Upper lobe of left lung (tissue), 6 donors: Measurements from ENCODE around the gene MATN4. TPM values are rescaled to one million over a fixed set of nuclear protein-coding genes. Genes with fewer than 3 reads are reported as not detected.

Source experiments
- ATAC-seq, 2 donors: fragments of 200-7000 bp; cut with Tn5 transposase; one replicate each; pipeline ENCODE4 v1.9.1; 2022; ENCODE audit warnings: mild to moderate bottlenecking in 2 of 2, moderate library complexity in 2 of 2; ENCODE audit not compliant: low FRiP score in 2 of 2
- DNase-seq, 2 donors: peaks; one replicate each; pipeline ENCODE4 v3.0.0-alpha.2; 2019 to 2020
- H3K27ac ChIP-seq, 4 donors: fragments of 200-600 bp; sonication (generic); one replicate each; pipeline ENCODE4 v1.5.1; 2016 to 2019
- H3K27me3 ChIP-seq, 4 donors: fragments of 200-600 bp; sonication (generic); one replicate each; pipeline ENCODE4 v1.5.1; 2017 to 2019
- H3K36me3 ChIP-seq, 4 donors: fragments of 200-600 bp; sonication (generic); one replicate each; pipeline ENCODE4 v1.5.1; 2016 to 2019
- H3K4me1 ChIP-seq, 4 donors: fragments of 200-600 bp; sonication (generic); one replicate each; pipeline ENCODE4 v1.5.1; 2018 to 2019
- H3K4me3 ChIP-seq, 4 donors: fragments of 200-600 bp; sonication (generic); one replicate each; pipeline ENCODE4 v1.5.1; 2017 to 2019; ENCODE audit warnings: mild to moderate bottlenecking in 2 of 4, moderate library complexity in 1 of 4
- H3K9me3 ChIP-seq, 4 donors: fragments of 200-600 bp; sonication (generic); one replicate each; pipeline ENCODE4 v1.5.1; 2018 to 2019
- EP300 ChIP-seq, 4 donors: sonication (generic); formaldehyde crosslinking; IDR thresholded peaks; one replicate each; pipeline ENCODE4 v1.5.1; 2017; ENCODE audit warnings: antibody characterized with exemption in 4 of 4, control low read depth in 2 of 4
- POLR2A ChIP-seq, 4 donors: fragments of 450-650 bp; IDR thresholded peaks; one replicate each; pipeline ENCODE4 v1.5.1; 2016 to 2017; ENCODE audit warnings: antibody characterized with exemption in 4 of 4, mild to moderate bottlenecking in 2 of 4
- POLR2AphosphoS5 ChIP-seq, 2 donors: sonication (generic); formaldehyde crosslinking; IDR thresholded peaks; one replicate each; pipeline ENCODE4 v1.5.1; 2017; ENCODE audit warnings: antibody characterized with exemption in 2 of 2
- WGBS, 2 donors: methylation state at CpG; one replicate each; pipeline ENCODE4 v1.1.5; 2017 to 2018; 5-methylcytosine and 5-hydroxymethylcytosine counted together
- total RNA-seq, 6 donors: library from RNA; depleted of rRNA in 4 of 6; stranded (reverse); fragments of >200 nt in 4 of 6; gene quantifications; one replicate each; pipeline versions ENCODE4 v1.1.0 to v1.2.1, GENCODE V29; 2016 to 2021
- TF ChIP-seq, protein P1 (sequence below), 6 experiments: fragments of 450-650 bp in 4 of 6; fragments of 200-600 bp in 2 of 6; sonication (generic) in 2 of 6; IDR thresholded peaks; one replicate each; pipeline ENCODE4 v1.5.1; 2016 to 2019; ENCODE audit warnings: antibody characterized with exemption in 6 of 6
- donor health status: DM: no; HTN: no; CAD: no; lungs with moderate emphysema.
- donor health status: DM: no; HTN: yes; CAD: no; lungs with severe emphysema.

The MATN4 gene
- total RNA-seq, 6 donors from 2014 or later: 0.30 to 0.44 TPM; not detected in 4

DNA sequence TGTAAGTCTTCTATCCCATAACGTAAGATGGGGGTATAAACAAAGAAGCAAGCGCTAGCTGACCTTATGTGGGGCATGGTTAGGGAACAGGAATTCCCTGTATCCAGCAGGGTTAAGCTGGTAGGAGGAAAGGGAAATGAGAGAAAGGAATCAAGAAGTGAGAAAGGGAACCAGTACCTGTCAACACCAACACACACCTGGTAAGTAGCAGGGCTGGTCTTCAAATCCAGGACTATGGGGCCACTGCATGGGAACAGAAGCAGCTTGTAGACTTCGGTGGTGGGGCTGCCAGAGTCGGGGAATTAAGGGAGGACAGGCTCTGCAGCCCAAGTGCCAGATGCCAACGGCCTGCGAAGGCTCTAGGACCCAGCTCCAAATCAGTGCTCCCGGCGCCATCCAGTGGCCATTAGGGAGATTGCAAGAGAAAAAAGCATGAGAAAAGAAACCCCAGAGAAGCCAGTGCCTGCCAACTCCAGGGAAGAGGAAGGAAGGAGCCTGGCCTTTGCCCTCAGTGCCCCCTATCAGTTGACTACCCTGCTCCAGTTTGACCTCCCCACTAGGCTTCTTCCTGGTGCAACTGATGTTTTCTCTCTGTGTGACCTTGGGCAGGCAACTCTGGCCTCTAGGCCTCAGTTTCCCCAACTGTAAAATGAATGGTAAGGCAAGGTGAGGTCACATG lies 17.3 kb downstream of the MATN4 start:
- TF ChIP-seq POLR2AphosphoS5 (IDR thresholded peaks at IDR 0.05) (peak in 1 of 2 donors; percentile 10), EP300 (IDR thresholded peaks at IDR 0.05) (no peak), POLR2A (IDR thresholded peaks at IDR 0.05) (peak in 1 of 4 donors; percentile 9)
- TF ChIP-seq, protein P1, sequence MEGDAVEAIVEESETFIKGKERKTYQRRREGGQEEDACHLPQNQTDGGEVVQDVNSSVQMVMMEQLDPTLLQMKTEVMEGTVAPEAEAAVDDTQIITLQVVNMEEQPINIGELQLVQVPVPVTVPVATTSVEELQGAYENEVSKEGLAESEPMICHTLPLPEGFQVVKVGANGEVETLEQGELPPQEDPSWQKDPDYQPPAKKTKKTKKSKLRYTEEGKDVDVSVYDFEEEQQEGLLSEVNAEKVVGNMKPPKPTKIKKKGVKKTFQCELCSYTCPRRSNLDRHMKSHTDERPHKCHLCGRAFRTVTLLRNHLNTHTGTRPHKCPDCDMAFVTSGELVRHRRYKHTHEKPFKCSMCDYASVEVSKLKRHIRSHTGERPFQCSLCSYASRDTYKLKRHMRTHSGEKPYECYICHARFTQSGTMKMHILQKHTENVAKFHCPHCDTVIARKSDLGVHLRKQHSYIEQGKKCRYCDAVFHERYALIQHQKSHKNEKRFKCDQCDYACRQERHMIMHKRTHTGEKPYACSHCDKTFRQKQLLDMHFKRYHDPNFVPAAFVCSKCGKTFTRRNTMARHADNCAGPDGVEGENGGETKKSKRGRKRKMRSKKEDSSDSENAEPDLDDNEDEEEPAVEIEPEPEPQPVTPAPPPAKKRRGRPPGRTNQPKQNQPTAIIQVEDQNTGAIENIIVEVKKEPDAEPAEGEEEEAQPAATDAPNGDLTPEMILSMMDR (IDR thresholded peaks at IDR 0.05): peak; percentile 75 to 87 (median 84)
- H3K4me3 ChIP-seq: no peak overlapping the region
- no peaks in the 10 kb centered on the region for H3K27me3 ChIP-seq
- no peaks in the 10 kb centered on the region for H3K9me3 ChIP-seq
- DNase-seq (peak in 1 of 2 donors; percentile 89), ATAC-seq (peak; percentile 80 to 83)
- WGBS, 2 donors: 15% methylated on average over 8 of the region's 8 CpGs
- no peaks in the 10 kb centered on the region for H3K36me3 ChIP-seq
- no peak overlapping the region for H3K27ac ChIP-seq
- peaks cover 16 to 25% (median 19%) of the 10 kb centered on the region in 4 donors for H3K4me1 ChIP-seq

DNA sequence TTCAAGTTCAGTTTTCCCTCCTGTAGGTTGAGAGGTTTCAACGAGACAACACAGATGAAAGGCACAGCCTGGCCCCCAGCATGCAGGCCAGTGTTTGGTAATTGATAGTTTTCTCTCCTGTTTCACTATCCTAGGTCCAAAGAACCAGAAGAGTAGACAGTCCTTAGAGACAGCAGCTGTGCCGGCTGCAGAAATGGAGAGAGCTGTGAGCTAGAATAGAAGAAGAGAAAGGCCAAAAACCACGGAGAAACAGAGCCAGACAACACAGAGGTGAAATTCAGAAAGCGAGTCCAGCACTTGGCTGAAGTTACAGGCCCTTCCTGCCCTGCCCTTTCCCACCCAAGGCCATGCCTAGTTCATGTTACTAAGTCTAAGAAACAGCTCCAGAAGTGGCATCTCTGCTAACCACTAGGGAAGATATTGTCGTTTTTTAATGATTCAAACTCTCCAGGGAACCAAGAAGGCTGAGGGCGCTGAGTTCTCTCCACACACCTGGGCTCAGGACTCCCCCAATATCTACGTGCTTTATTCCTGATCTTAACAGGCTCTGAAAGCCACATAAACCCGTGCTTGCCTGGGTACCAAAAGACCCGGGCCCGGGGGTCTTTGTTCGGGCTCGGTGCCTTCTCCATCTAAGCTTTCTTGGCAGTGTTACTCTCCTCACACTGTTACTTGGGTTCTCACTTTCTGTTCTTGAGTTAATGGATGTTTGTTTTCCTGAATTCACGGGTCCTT lies 18.0 kb downstream of the MATN4 start:
- WGBS, 2 donors: 71 to 73% methylated on average over 13 of the region's 13 CpGs
- no peak overlapping the region for H3K4me3 ChIP-seq
- H3K36me3 ChIP-seq: no peaks in the 10 kb centered on the region
- peaks cover 16 to 25% (median 19%) of the 10 kb centered on the region in 4 donors for H3K4me1 ChIP-seq
- H3K27me3 ChIP-seq: no peaks in the 10 kb centered on the region
- no peak overlapping the region for H3K27ac ChIP-seq
- H3K9me3 ChIP-seq: no peaks in the 10 kb centered on the region
- no peak for ATAC-seq
- DNase-seq: no peak
- TF ChIP-seq POLR2AphosphoS5 (IDR thresholded peaks at IDR 0.05): no peak
- TF ChIP-seq, protein P1 (IDR thresholded peaks at IDR 0.05): no peak
- TF ChIP-seq POLR2A (IDR thresholded peaks at IDR 0.05): no peak
- TF ChIP-seq EP300 (IDR thresholded peaks at IDR 0.05): no peak

DNA sequence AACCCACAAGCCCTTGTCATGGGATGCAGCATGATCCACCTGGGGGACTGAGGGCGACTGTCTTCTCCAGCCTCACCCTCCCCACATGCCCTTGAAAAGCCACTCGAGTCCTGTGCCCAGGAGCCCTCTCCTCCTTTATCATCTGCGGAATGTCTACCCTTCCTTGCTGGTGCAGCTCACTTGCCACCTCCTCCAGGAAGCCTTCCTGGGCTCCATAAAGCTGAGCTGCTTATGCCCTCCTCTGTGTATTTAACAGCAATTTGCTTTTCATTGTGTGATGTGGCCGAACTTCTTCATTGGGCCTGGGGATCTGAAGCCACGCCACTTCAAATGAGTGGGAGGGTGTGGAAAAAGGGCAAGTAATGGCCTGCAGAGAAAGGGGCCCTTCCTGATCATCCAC lies 19.2 kb downstream of the MATN4 start:
- ATAC-seq: no peak
- H3K4me1 ChIP-seq: peaks cover 16 to 24% (median 19%) of the 10 kb centered on the region in 4 donors
- H3K9me3 ChIP-seq: no peaks in the 10 kb centered on the region
- H3K27me3 ChIP-seq: no peaks in the 10 kb centered on the region
- 88 to 90% methylated on average over 5 of the region's 5 CpGs for WGBS, 2 donors
- H3K4me3 ChIP-seq: no peak overlapping the region
- TF ChIP-seq POLR2A (IDR thresholded peaks at IDR 0.05): no peak
- no peak for TF ChIP-seq POLR2AphosphoS5 (IDR thresholded peaks at IDR 0.05)
- no peak for TF ChIP-seq EP300 (IDR thresholded peaks at IDR 0.05)
- TF ChIP-seq, protein P1 (IDR thresholded peaks at IDR 0.05): no peak
- no peak overlapping the region for H3K27ac ChIP-seq
- no peak for DNase-seq
- no peaks in the 10 kb centered on the region for H3K36me3 ChIP-seq

DNA sequence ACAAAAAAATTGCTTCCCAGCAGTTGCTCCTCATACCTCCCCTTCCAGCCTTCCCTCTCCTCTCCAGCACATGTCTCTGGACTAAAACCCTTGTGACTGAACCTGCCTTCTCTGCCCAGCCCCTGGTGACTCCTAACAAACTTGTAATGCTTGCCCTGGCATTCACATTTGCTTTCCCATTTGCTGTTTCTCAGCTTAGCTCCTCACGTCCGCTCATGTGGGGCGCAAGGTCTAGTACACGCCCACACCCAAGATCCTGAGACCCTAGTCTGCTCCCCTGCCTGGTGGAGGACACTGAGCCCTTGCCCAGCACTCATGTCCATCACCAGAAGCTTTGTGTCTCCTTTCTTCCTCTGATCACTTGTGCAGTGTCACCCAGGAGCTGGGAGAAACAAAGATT lies 19.7 kb downstream of the MATN4 start:
- ATAC-seq (no peak), DNase-seq (no peak)
- Histone ChIP-seq H3K27ac (no peak overlapping the region), H3K36me3 (no peaks in the 10 kb centered on the region), H3K4me3 (no peak overlapping the region), H3K27me3 (no peaks in the 10 kb centered on the region), H3K9me3 (no peaks in the 10 kb centered on the region), H3K4me1 (peaks cover 14 to 19% (median 16%) of the 10 kb centered on the region in 4 donors)
- WGBS, 2 donors: 89 to 95% methylated on average over 4 of the region's 4 CpGs
- TF ChIP-seq POLR2AphosphoS5 (IDR thresholded peaks at IDR 0.05): no peak
- TF ChIP-seq EP300 (IDR thresholded peaks at IDR 0.05): no peak
- TF ChIP-seq, protein P1 (IDR thresholded peaks at IDR 0.05): no peak
- no peak for TF ChIP-seq POLR2A (IDR thresholded peaks at IDR 0.05)
